ENCODE data around the gene CEP112. TPM values are rescaled to one million over a fixed set of nuclear protein-coding genes. Genes with fewer than 3 reads are reported as not detected.

Gene CEP112
- total RNA-seq, 1 donor from 2014 or later: 21.8 TPM

DNA sequence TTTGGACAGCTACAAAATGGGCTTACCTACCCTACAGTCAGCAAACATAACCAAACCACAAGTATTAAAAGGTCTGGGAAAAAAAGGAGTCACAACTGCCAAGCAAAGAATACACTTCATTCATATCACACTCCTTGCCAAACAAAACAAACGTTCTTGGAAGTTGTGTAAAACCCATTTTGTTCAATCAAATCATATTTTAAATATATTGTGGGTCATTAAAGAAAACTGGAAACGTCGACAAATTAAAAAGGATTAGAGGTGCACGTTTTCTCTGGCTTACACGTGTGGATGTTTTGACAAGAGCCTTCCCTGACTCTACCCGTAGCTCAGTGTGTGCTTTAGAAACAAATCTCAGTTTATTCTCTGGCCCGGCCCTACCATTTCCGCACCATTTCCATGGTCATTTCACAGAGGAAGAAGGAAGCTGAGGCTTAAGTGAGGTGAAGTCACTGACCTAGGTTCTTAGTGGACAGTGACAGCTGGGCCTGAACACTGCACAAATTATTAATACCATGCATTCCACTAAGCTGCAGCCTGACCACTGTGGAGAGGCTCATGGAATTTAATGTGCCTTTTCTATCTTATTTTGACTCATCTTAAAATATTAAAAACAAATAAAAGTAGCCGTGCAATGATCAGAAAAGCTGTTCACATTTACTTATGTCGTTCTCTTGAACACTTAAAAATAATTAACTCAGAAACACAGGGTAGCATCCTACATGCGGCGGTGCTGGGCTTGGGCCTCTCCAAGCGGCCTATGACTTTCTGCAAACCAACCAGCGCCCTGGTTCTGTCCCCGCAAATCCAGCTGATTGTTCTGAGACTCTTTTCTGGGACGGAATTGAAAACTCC, 968 bp downstream of the CEP112 start:
- H3K27me3 Mint-ChIP-seq (ENCODE audit: low read depth): no peaks in the 10 kb centered on the region

DNA sequence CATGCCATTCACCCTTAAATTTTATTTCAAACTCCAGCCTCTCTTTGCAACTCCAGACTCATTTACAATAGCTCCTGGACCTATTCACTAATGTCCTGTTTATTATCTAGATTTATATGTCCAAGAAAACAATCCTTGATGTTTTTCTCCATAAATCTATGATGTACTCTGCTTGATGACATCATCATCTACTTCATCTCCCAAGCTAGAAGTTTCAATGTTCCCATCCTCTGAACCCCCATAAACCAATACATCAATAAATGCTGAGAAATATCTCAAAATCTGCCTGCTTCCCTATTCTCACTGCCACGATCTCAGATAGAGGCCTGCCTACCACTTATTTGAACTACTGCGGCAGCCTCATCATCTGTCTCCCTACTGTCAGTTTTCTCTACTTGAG, 4.2 kb downstream of the CEP112 start:
- Mint-ChIP-seq H3K27ac (ENCODE audit: unreplicated experiment) (no peak overlapping the region), H3K36me3 (ENCODE audit: low read depth) (peaks cover 3% of the 10 kb centered on the region), H3K27me3 (ENCODE audit: low read depth) (no peaks in the 10 kb centered on the region), H3K4me3 (ENCODE audit: unreplicated experiment) (no peak overlapping the region), H3K9me3 (ENCODE audit: low read depth) (peaks cover 6% of the 10 kb centered on the region), H3K4me1 (ENCODE audit: low read depth) (peaks cover 23% of the 10 kb centered on the region)
- TF ChIP-seq, protein P1, sequence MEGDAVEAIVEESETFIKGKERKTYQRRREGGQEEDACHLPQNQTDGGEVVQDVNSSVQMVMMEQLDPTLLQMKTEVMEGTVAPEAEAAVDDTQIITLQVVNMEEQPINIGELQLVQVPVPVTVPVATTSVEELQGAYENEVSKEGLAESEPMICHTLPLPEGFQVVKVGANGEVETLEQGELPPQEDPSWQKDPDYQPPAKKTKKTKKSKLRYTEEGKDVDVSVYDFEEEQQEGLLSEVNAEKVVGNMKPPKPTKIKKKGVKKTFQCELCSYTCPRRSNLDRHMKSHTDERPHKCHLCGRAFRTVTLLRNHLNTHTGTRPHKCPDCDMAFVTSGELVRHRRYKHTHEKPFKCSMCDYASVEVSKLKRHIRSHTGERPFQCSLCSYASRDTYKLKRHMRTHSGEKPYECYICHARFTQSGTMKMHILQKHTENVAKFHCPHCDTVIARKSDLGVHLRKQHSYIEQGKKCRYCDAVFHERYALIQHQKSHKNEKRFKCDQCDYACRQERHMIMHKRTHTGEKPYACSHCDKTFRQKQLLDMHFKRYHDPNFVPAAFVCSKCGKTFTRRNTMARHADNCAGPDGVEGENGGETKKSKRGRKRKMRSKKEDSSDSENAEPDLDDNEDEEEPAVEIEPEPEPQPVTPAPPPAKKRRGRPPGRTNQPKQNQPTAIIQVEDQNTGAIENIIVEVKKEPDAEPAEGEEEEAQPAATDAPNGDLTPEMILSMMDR (IDR thresholded peaks at IDR 0.05): no peak
- DNase-seq (ENCODE audit: low spot score): no peak

More for the DNA sequence above, 968 bp downstream of the CEP112 start:
- DNase-seq (ENCODE audit: low spot score): no peak
- Mint-ChIP-seq H3K27ac (ENCODE audit: unreplicated experiment) (peak overlapping the region; percentile 88), H3K9me3 (ENCODE audit: low read depth) (no peaks in the 10 kb centered on the region), H3K36me3 (ENCODE audit: low read depth) (peaks cover 3% of the 10 kb centered on the region), H3K4me1 (ENCODE audit: low read depth) (peaks cover 23% of the 10 kb centered on the region), H3K4me3 (ENCODE audit: unreplicated experiment) (peak overlapping the region; percentile 92)
- TF ChIP-seq, protein P1 (IDR thresholded peaks at IDR 0.05): no peak

DNA sequence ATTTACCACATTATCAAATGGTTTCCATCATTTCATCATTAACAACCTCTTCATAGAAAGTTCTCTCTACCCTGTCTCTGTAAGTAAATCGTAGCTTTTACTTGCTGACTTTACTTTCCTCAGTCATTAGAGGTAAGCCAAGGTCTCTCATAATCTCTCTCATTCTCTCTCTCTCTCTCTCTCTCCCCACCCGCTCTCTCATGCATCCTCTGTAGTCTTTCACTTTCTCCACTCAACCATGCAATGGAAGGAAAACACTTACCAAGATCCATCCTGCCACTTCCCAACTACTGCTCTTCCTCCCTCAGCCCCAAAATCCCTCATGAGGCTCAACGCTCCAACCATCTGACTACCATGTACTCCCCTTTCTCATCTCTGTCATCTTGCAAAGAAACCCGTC, 6.1 kb downstream of the CEP112 start:
- no peak overlapping the region for H3K4me3 Mint-ChIP-seq (ENCODE audit: unreplicated experiment)
- TF ChIP-seq, protein P1 (IDR thresholded peaks at IDR 0.05): no peak

DNA sequence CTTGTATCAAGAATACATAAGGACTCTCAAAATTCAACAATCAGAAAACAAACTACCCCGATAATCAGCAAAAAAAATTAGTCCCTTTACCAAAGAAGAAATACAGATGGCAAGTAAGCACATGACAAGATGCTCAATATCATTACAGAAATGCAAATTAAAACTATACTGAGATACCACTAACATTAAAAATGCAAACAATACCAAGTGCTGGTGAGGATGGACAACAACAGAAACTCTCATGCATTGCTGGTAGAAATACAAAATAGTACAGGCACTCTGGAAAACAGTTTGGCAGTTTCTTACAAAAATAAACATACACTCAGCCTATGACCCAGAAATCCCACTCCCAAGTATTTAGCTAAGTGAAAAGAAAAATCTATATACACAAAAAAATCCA, 7.5 kb downstream of the CEP112 start:
- no peak for DNase-seq (ENCODE audit: low spot score)
- Mint-ChIP-seq H3K4me1 (ENCODE audit: low read depth) (no peaks in the 10 kb centered on the region), H3K4me3 (ENCODE audit: unreplicated experiment) (no peak overlapping the region), H3K36me3 (ENCODE audit: low read depth) (peaks cover 14% of the 10 kb centered on the region), H3K27ac (ENCODE audit: unreplicated experiment) (no peak overlapping the region), H3K27me3 (ENCODE audit: low read depth) (no peaks in the 10 kb centered on the region), H3K9me3 (ENCODE audit: low read depth) (peaks cover 9% of the 10 kb centered on the region)
- TF ChIP-seq, protein P1 (IDR thresholded peaks at IDR 0.05): no peak

More for the DNA sequence above, 6.1 kb downstream of the CEP112 start:
- Mint-ChIP-seq H3K4me1 (ENCODE audit: low read depth) (peaks cover 12% of the 10 kb centered on the region), H3K9me3 (ENCODE audit: low read depth) (peaks cover 6% of the 10 kb centered on the region), H3K27me3 (ENCODE audit: low read depth) (no peaks in the 10 kb centered on the region), H3K27ac (ENCODE audit: unreplicated experiment) (no peak overlapping the region), H3K36me3 (ENCODE audit: low read depth) (peaks cover 9% of the 10 kb centered on the region)
- no peak for DNase-seq (ENCODE audit: low spot score)

DNA sequence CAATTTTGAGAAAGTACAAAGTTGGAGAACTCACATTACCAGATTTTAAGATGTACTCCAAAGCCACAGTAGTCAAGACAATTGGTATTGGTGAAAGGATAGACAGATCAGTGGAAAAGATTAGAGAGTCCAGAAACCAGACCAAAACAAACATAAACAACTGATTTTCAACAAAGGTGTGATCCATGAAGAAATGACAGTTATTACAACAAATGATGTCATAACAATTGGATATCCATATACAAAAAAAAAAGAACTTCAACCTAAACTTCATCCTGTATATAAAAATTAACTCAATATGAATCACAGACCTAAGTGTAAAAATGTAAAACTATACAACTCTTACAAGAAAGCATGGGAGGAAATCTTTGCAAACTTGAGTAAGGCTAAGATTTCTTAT, 8.4 kb downstream of the CEP112 start:
- Mint-ChIP-seq H3K27ac (ENCODE audit: unreplicated experiment) (no peak overlapping the region), H3K4me3 (ENCODE audit: unreplicated experiment) (no peak overlapping the region), H3K4me1 (ENCODE audit: low read depth) (no peaks in the 10 kb centered on the region), H3K27me3 (ENCODE audit: low read depth) (no peaks in the 10 kb centered on the region), H3K36me3 (ENCODE audit: low read depth) (peaks cover 18% of the 10 kb centered on the region), H3K9me3 (ENCODE audit: low read depth) (peaks cover 9% of the 10 kb centered on the region)
- DNase-seq (ENCODE audit: low spot score): no peak
- TF ChIP-seq, protein P1 (IDR thresholded peaks at IDR 0.05): no peak
